ENCODE results near the gene NUP214.

The NUP214 gene

DNA sequence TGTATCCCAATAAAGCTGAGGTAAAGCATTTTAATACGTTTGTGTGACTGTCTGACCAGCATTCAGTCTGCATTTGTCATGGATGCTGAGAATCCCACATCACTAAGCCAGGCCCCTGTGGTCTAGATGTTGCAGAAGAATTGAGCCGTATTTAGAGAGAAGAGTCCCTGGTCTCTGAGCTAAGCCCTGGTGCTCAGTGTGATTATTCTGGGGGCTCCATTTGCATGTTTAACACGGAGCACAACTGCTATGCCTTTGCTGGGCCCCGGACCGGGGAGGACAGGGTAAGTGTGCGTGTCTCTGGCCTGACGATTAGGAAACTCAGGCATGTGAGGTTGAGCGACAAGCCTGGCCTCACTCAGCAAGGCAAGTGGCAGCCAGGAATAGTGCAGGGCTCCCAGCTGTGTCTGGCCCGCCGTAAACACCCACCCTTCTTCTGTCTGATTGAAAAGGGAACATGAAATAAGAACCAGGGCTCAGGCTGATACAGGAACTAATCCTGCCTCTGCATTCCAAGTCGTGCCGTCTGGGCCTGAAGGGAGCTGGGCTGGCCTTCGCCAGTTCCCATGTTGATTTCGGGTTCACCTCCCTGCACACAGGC is 128.6 kb downstream of the NUP214 start:
- peaks cover 5% of the 10 kb centered on the region for H3K27me3 Mint-ChIP-seq (ENCODE audit: low read depth, poor library complexity)

GRCh38 chr9:131254626-131255025 is 129.2 kb downstream of the NUP214 start:
- no peak overlapping the region for H3K27ac Mint-ChIP-seq

More for the DNA sequence above, 128.6 kb downstream of the NUP214 start:
- no peak for DNase-seq
- no peaks in the 10 kb centered on the region for H3K9me3 Mint-ChIP-seq
- TF ChIP-seq, protein P1, sequence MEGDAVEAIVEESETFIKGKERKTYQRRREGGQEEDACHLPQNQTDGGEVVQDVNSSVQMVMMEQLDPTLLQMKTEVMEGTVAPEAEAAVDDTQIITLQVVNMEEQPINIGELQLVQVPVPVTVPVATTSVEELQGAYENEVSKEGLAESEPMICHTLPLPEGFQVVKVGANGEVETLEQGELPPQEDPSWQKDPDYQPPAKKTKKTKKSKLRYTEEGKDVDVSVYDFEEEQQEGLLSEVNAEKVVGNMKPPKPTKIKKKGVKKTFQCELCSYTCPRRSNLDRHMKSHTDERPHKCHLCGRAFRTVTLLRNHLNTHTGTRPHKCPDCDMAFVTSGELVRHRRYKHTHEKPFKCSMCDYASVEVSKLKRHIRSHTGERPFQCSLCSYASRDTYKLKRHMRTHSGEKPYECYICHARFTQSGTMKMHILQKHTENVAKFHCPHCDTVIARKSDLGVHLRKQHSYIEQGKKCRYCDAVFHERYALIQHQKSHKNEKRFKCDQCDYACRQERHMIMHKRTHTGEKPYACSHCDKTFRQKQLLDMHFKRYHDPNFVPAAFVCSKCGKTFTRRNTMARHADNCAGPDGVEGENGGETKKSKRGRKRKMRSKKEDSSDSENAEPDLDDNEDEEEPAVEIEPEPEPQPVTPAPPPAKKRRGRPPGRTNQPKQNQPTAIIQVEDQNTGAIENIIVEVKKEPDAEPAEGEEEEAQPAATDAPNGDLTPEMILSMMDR (IDR thresholded peaks at IDR 0.05) = no peak
- peak overlapping the region; percentile 22 for H3K27ac Mint-ChIP-seq
- no peaks in the 10 kb centered on the region for H3K36me3 Mint-ChIP-seq (ENCODE audit: low read depth)
- H3K4me3 Mint-ChIP-seq = no peak overlapping the region
- H3K4me1 Mint-ChIP-seq = peaks cover 23% of the 10 kb centered on the region

GRCh38 chr9:131255676-131256197 is 130.4 kb downstream of the NUP214 start:
- Mint-ChIP-seq H3K36me3 (ENCODE audit: low read depth) (no peaks in the 10 kb centered on the region), H3K27me3 (ENCODE audit: low read depth, poor library complexity) (peaks cover 5% of the 10 kb centered on the region), H3K9me3 (no peaks in the 10 kb centered on the region), H3K27ac (peak overlapping the region; percentile 79), H3K4me3 (no peak overlapping the region), H3K4me1 (peaks cover 31% of the 10 kb centered on the region)
- DNase-seq = no peak
- TF ChIP-seq, protein P1 (IDR thresholded peaks at IDR 0.05) = no peak

More at GRCh38 chr9:131254626-131255025, 129.2 kb downstream of the NUP214 start:
- TF ChIP-seq, protein P1 (IDR thresholded peaks at IDR 0.05) = no peak
- Mint-ChIP-seq H3K36me3 (ENCODE audit: low read depth) (no peaks in the 10 kb centered on the region), H3K9me3 (no peaks in the 10 kb centered on the region), H3K27me3 (ENCODE audit: low read depth, poor library complexity) (peaks cover 5% of the 10 kb centered on the region), H3K4me1 (peaks cover 23% of the 10 kb centered on the region), H3K4me3 (no peak overlapping the region)
- DNase-seq = no peak

DNA sequence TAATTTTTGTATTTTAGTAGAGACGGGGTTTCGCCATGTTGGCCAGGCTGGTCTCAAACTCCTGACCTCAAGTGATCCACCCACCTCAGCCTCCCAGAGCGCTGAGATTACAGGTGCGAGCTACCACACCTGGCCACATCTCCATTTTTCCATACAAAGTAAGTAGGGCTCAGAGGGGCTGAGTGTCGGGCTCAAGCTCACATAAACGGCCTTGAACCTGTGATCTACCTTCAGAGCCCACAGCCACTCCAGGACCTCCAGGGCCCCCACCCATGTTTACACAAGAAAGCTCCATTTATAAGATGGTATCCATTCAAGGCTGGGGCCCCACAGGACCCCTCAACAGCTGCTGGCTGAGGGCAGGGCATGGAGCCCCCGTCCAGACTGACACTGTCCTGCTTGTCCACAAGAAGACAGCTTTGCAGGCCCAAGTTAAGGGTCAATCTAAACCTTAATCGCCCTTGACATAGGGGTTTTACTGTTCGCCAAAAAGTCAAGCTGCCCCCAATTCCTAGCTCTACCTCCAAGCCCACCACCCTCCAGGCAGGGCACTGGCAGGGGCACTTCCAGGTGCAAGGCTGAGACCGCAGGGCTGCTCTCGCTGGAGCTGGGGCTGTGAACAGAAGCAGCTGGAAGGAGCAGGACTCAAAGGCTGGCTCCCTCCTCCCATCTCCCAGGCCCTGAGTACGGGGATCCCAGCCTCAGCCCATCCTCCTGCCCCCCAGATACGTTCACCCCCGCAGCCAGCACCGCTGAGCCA is 132.1 kb downstream of the NUP214 start:
- peaks cover 4% of the 10 kb centered on the region for H3K36me3 Mint-ChIP-seq (ENCODE audit: low read depth)
- no peak overlapping the region for H3K4me3 Mint-ChIP-seq
- H3K4me1 Mint-ChIP-seq = peaks cover 31% of the 10 kb centered on the region
- H3K9me3 Mint-ChIP-seq = no peaks in the 10 kb centered on the region
- no peak for DNase-seq
- TF ChIP-seq, protein P1 (IDR thresholded peaks at IDR 0.05) = no peak
- H3K27ac Mint-ChIP-seq = no peak overlapping the region
- H3K27me3 Mint-ChIP-seq (ENCODE audit: low read depth, poor library complexity) = peaks cover 5% of the 10 kb centered on the region

GRCh38 chr9:131258186-131258585 is 132.8 kb downstream of the NUP214 start:
- no peaks in the 10 kb centered on the region for H3K9me3 Mint-ChIP-seq
- H3K4me1 Mint-ChIP-seq = peaks cover 31% of the 10 kb centered on the region
- H3K27me3 Mint-ChIP-seq (ENCODE audit: low read depth, poor library complexity) = peaks cover 5% of the 10 kb centered on the region
- no peak overlapping the region for H3K27ac Mint-ChIP-seq
- H3K4me3 Mint-ChIP-seq = no peak overlapping the region
- peaks cover 8% of the 10 kb centered on the region for H3K36me3 Mint-ChIP-seq (ENCODE audit: low read depth)
- TF ChIP-seq, protein P1 (IDR thresholded peaks at IDR 0.05) = no peak
- no peak for DNase-seq

All from nephron progenitor cell (in vitro differentiated cells).